ENCODE data around the gene IPO8.

DNA sequence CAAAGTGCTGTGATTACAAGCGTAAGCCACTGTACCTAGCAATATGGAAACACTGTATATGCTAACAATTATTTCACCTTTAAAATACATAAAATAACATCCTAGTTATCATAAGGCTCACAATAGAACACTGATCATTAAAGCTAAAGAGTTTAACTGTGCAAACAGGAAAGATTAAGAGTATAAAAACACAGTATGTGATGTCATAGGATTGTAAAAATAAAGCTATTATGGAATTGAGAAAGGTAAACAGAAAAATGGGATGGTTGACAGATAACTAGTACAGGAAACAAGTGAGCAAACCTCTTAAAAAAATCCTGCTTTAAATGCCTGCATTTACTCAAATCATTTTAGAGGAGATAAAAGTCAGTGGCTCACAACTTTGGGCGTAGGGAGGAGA, 10.8 kb upstream of the IPO8 start:
- TF ChIP-seq, protein P1, sequence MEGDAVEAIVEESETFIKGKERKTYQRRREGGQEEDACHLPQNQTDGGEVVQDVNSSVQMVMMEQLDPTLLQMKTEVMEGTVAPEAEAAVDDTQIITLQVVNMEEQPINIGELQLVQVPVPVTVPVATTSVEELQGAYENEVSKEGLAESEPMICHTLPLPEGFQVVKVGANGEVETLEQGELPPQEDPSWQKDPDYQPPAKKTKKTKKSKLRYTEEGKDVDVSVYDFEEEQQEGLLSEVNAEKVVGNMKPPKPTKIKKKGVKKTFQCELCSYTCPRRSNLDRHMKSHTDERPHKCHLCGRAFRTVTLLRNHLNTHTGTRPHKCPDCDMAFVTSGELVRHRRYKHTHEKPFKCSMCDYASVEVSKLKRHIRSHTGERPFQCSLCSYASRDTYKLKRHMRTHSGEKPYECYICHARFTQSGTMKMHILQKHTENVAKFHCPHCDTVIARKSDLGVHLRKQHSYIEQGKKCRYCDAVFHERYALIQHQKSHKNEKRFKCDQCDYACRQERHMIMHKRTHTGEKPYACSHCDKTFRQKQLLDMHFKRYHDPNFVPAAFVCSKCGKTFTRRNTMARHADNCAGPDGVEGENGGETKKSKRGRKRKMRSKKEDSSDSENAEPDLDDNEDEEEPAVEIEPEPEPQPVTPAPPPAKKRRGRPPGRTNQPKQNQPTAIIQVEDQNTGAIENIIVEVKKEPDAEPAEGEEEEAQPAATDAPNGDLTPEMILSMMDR (IDR thresholded peaks at IDR 0.05; ENCODE audit: low read length), result no peak
- TF ChIP-seq EZH2 (IDR thresholded peaks at IDR 0.05; ENCODE audit: borderline replicate concordance, low read length), result no peak
